HG03135 (cell line): ENCODE measurements around the gene ANXA8L1.
"Not testable (repeated sequence)": the region's sequence is repeated elsewhere in the genome, so short reads cannot be mapped to it uniquely, and the experiment has no call there.

Source experiments
- ATAC-seq: cut with Tn5 transposase; IDR thresholded peaks from one replicate; pipeline ENCODE4 v1.9.1; 2021; ENCODE audit warnings: mild to moderate bottlenecking, moderate library complexity; ENCODE audit not compliant: unreplicated experiment

Gene ANXA8L1, protein sequence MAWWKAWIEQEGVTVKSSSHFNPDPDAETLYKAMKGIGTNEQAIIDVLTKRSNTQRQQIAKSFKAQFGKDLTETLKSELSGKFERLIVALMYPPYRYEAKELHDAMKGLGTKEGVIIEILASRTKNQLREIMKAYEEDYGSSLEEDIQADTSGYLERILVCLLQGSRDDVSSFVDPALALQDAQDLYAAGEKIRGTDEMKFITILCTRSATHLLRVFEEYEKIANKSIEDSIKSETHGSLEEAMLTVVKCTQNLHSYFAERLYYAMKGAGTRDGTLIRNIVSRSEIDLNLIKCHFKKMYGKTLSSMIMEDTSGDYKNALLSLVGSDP

DNA sequence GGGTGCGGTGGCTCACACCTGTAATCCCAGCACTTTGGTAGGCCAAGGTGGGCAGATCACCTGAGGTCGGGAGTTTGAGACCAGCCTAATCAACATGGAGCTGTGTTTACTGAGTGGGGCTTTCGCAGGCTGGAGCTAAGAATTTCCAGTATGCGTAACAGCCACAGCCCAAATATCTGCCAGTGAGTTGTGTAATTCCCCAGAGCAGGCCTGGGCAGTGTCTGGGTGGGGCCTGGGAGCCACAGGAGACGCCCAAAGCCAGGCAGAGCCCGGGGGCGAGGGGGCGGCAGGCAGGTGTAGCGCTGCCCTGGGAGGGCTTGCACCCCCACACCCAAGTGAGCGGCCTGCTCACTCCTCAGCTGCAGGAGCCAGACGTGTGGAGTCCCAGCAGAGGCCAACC is at the start of gene ANXA8L1:
TSS of gene ANXA8L1 (plus strand) at position 371 of the 400 bp plus-strand sequence. CDS start 76 bp downstream, outside the sequence.
- ATAC-seq: not testable (repeated sequence)

DNA sequence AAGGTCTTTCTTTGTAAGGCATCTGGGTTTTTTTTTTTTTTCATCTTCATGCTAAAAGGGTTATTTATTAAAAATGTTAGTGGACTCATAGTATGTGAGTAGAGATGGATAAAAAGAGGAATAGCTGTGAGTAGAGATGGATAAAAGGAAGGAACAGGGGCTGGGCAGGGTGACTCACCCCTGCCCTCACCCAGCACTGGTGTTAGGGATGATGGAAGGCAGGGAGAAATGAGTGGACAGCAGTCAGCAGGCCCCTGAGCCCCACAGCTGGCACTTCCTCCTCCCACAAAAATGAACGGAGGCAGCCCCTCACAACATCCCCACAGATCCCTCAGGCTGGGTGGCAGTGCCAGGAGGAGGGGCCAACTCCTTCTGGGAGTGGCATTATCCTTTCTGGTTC is 49.5 kb upstream of the ANXA8L1 start:
- no peak for ATAC-seq

- ATAC-seq: no peak
These were observed 48.6 kb upstream of the ANXA8L1 start for GRCh38 chr10:46326971-46327370.

DNA sequence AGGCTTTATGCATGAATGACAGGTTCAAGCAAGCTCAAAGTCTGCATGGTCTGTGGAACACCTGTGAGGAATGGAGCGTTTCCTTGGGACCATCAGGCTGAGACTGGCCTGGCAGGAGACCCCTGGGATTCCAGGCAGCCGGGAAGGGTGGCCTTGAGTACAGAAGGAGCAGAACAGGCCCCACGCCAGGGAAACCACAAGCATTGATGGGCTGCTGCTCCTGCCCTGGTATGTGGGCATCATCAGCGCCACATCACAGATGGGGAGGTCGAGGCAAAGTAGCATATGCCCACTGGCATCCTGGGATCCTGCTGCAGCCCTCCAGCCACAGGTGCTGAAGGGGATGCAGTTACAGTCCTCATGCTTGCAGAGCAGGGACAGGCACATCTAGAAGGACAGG is 47.9 kb upstream of the ANXA8L1 start:
- ATAC-seq: no peak

DNA sequence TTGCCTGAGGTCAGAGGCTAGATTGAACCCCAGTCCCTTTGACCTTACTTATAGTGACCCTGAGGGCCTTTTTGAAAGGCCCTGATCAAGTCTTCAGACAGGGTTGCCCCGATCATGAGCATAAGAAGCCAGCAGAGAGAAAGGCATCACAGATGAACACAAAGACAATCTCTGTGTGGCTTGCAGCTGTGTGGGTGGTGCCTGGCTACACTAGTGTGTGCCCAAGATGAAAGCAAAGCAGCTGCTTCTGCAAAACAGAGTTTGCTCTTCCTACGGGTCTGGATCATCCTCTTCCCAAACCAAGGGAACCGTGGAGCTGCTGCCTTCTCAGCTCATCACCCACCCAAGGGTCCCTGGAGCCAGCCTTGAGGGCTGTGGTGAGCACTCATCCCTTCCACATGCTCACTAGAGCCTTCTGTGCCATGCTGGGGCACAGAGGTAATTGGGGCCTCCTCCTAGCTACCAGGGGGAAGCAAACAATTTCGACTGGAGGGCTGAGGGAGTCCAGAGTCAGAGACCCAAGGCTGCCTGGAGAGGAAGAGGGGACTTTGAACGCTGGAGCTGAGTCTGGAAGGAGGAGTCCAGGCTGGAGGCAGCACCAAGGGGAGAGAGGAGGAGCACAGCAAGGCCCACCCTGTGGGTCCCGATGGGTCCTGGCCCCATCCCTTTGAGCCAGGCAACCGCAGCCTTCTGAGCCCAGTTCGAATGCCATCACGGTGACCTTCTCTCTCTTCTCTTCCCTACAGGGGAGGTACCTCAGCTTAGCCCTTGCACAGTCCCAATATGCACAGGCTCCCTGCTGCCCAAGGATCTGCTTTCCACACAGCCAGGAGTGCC is 46.5 kb upstream of the ANXA8L1 start:
- no peak for ATAC-seq

DNA sequence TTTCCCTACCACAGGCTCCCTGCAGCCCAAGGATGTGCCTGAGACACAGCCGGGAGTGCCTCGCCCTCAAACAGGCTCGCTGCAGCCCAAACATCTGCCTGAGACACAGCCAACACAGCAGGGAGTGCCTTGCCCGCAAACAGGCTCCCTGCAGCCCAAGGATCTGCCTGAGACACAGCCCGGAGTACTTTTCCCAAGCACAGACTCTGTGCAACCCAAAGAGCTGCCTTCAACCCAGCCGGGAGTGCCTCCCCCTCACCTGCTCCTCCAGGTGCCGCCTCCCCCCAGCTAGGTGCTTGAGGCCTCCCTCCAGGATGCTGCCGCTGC is 45.9 kb upstream of the ANXA8L1 start:
- no peak for ATAC-seq

DNA sequence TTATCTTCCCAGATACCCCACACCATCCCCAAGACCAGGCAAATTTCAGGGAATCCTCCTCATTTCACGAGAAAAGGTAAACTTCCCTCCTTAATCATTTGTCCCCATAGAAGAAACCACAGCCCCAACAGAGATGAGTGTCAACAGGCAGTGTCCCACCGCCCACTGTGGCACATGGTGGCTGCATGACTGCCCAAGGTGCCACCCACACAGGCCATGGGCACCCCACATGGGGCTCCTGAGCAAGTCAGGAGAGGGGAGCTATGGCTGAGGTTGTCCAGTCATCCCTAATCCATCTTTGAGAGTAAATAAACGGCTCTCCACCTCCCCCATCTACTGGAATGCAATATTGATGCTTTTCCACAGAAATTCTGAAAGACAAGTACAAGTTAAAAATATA is 44.7 kb upstream of the ANXA8L1 start:
- no peak for ATAC-seq

DNA sequence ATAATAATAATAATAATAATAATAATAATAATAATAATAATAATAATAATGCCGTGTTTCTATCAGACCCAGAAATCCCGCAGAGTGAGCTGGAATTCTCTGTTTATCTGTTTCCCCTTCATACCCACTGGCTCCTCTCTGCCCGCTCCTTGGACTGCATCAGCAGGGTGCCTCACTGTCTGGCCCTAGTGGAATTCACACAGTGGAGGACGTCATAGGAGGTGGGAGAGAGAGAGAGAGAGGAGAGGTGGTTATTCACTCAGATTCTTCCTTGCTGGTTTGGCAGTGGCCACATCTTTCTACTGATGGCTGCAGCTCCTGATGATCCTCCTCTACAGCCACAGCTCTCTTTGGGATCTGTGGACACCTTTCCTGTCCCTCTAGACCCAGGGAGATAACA is 10.1 kb upstream of the ANXA8L1 start:
- not testable (repeated sequence) for ATAC-seq

DNA sequence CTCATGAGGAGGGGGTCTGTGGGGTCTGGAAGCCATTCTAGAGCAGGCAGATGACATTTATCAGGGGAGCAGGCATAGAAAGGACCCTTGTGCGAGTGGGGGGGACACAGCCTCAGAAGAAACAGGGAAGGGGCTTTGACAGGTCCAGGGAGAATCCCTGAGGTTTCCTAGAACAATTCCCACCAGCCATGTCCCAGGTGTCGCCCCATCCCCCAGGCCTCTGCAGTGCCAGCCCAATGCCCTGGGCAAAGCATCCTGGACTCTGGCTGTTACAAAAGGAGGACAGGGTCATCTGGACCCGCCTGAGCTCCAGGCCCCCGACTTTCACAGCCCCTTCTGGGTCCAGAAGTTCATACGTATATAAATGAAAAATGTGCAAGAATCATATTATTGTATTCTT is 8.4 kb upstream of the ANXA8L1 start:
- not testable (repeated sequence) for ATAC-seq

GRCh38 chr10:46367666-46368240 is 7.8 kb upstream of the ANXA8L1 start:
- ATAC-seq: not testable (repeated sequence)

GRCh38 chr10:46368956-46369355 is 6.6 kb upstream of the ANXA8L1 start:
- ATAC-seq: not testable (repeated sequence)

- ATAC-seq: not testable (repeated sequence)
These were observed 1.2 kb upstream of the ANXA8L1 start for GRCh38 chr10:46374410-46374809.

DNA sequence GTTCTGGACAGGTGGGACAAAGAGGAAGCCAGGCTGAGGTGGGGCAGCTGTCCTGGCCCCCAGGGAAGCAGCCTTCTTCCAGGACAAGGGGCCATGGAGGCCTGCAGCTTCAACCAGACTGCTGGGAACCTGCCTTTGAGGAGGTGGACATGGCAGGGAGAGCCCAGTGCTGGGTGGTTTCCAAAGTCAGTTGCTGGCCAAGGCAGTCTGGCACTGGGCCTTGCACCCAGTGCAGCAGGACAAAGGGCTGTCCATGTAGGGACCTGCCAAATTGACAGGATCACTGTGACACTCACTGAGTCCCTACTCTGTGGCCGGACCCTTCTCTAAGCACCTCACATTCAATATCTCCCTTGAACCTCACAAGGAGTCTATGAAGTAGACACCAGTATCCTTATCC is 1.4 kb downstream of the ANXA8L1 start:
- not testable (repeated sequence) for ATAC-seq

DNA sequence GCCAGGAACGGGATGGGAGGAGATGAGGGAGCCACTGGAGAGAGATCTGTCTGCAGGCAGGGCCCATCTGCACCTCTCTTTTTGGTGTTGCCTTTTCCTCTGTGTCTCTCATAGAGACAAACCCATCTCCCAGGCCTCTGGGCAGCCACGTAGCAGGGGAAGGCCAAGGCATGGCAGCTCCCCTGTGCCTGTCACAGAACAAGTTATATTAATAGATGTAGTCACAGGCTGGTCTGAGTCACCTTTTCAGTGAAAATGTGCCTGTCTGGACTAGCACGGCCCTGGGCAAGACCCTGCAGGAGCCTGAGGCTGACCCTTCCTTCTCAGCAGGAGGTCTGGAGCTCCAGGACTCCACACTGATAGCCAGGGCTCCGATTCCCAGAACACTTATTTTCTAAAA is 2.1 kb downstream of the ANXA8L1 start:
- ATAC-seq: not testable (repeated sequence)

DNA sequence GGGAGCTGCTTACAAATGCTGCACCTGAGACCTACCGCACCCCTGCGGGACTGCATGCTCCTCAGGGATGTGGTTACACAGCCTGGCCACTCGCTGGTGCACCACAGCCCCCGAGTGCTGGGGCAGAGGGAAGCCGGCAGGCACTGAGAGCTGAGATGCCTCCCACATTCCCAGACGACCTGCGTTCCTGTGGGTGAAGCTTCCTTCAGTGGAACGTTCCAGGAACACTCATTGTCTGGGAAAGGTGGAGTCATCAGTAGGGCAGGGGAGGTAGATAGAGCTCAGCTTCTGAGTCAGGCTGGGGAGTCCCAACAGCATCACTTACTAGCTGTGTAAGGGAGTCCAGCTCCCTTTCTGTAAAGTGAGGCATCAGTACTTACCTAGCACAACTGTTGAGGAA is 2.5 kb downstream of the ANXA8L1 start:
- not testable (repeated sequence) for ATAC-seq

- not testable (repeated sequence) for ATAC-seq
These were observed 3.8 kb downstream of the ANXA8L1 start for GRCh38 chr10:46379233-46379848.

DNA sequence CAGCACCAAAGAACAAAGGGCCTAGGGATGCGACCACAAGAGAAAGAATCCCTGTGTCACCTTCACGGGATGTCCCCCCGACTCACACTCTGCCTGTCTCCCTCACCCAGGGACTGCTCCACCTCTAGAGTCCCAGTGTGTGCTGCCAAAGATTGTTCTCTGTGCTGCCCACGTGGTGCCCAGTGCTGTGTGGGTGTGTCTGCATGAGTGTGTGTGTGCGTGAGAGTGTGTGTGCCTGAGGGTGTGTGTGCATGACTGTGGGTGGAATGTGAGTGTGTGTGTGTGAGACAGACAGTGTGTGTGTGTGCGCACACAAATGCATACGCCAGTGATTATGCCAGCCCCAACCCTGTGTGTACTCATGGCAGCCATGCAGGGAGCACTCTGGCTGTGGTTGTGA is 10.3 kb downstream of the ANXA8L1 start:
- ATAC-seq: not testable (repeated sequence)

DNA sequence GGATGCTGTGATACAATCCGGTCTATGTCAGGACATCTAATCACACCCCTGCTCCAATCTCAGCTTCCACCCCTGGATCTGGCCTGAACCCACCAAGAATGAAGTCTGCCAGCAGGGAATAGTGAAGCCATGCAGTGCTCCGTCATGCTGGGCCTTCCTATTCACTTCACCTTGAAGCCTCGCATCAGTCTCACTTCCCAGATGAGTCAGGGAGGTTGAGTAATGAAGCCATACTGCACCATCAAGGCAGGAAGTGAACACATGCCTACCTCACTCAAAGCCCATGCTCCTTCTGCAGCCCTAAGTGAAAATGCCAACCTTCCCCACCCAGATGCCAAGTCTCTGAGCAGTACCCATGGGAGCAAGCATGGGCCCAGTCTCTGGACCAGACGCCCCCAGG is 11.1 kb downstream of the ANXA8L1 start:
- ATAC-seq: not testable (repeated sequence)

GRCh38 chr10:46387309-46387902 is 11.8 kb downstream of the ANXA8L1 start:
- not testable (repeated sequence) for ATAC-seq

GRCh38 chr10:46391422-46391821 is 15.8 kb downstream of the ANXA8L1 start:
- not testable (repeated sequence) for ATAC-seq
